Measurements from ENCODE around the gene GLT8D2. TPM values are rescaled to one million over a fixed set of nuclear protein-coding genes. Genes with fewer than 3 reads are reported as not detected.
A peak's percentile ranks its signal among the peaks of the same experiment; 100 is the strongest.

Gene GLT8D2
- total RNA-seq, 2 donors from 2014 or later, result 30.4 to 45.2 TPM

DNA sequence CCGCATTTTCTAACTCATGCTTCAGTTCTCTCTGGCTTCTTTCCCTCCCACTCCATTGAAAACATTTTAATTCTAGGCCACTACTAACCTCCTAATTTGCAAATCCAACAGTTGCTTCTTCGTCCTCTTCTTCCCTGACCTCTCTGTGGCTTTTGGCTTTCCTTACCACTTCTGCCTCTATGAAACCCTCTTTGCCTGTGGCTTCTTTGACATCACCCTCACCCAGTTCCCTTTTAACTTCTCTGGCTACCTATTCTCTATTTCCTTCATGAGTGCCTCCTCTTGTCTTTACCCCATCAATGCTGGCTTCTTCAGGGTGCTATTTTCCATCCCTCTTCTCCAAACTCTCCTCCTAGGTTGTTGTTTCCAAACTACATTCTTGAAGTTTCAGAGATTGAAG lies 10.0 kb upstream of the GLT8D2 start:
- ATAC-seq (ENCODE audit: insufficient number of reproducible peaks, low FRiP score, low read depth), result no peak
- TF ChIP-seq, protein P1, sequence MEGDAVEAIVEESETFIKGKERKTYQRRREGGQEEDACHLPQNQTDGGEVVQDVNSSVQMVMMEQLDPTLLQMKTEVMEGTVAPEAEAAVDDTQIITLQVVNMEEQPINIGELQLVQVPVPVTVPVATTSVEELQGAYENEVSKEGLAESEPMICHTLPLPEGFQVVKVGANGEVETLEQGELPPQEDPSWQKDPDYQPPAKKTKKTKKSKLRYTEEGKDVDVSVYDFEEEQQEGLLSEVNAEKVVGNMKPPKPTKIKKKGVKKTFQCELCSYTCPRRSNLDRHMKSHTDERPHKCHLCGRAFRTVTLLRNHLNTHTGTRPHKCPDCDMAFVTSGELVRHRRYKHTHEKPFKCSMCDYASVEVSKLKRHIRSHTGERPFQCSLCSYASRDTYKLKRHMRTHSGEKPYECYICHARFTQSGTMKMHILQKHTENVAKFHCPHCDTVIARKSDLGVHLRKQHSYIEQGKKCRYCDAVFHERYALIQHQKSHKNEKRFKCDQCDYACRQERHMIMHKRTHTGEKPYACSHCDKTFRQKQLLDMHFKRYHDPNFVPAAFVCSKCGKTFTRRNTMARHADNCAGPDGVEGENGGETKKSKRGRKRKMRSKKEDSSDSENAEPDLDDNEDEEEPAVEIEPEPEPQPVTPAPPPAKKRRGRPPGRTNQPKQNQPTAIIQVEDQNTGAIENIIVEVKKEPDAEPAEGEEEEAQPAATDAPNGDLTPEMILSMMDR (IDR thresholded peaks at IDR 0.05), result no peak

GRCh38 chr12:104058802-104059201 lies 8.8 kb upstream of the GLT8D2 start:
- Histone ChIP-seq H3K36me3 (no peaks in the 10 kb centered on the region), H3K4me1 (ENCODE audit: control insufficient read depth in 1 of 2, low read depth in 2 of 2) (peaks cover 3 to 20% of the 10 kb centered on the region in 2 donors), H3K27ac (no peak overlapping the region), H3K4me3 (no peak overlapping the region), H3K9me3 (no peaks in the 10 kb centered on the region), H3K27me3 (replicated peaks; ENCODE audit: insufficient read depth) (no peaks in the 10 kb centered on the region)
- TF ChIP-seq, protein P1 (IDR thresholded peaks at IDR 0.05), result no peak
- DNase-seq (ENCODE audit: low spot score) (no peak), ATAC-seq (ENCODE audit: insufficient number of reproducible peaks, low FRiP score, low read depth) (no peak)

More for the DNA sequence above, 10.0 kb upstream of the GLT8D2 start:
- no peaks in the 10 kb centered on the region for H3K27me3 ChIP-seq (replicated peaks; ENCODE audit: insufficient read depth)
- no peaks in the 10 kb centered on the region for H3K36me3 ChIP-seq
- peaks cover 3 to 20% of the 10 kb centered on the region in 2 donors for H3K4me1 ChIP-seq (ENCODE audit: control insufficient read depth in 1 of 2, low read depth in 2 of 2)
- no peak for DNase-seq (ENCODE audit: low spot score)
- H3K27ac ChIP-seq, result no peak overlapping the region
- H3K9me3 ChIP-seq, result no peaks in the 10 kb centered on the region
- no peak overlapping the region for H3K4me3 ChIP-seq

- TF ChIP-seq, protein P1 (IDR thresholded peaks at IDR 0.05), result peak; percentile 51
- DNase-seq (ENCODE audit: low spot score), result no peak
- no peak for ATAC-seq (ENCODE audit: insufficient number of reproducible peaks, low FRiP score, low read depth)
Measured at GRCh38 chr12:104057771-104058197, 7.8 kb upstream of the GLT8D2 start.

DNA sequence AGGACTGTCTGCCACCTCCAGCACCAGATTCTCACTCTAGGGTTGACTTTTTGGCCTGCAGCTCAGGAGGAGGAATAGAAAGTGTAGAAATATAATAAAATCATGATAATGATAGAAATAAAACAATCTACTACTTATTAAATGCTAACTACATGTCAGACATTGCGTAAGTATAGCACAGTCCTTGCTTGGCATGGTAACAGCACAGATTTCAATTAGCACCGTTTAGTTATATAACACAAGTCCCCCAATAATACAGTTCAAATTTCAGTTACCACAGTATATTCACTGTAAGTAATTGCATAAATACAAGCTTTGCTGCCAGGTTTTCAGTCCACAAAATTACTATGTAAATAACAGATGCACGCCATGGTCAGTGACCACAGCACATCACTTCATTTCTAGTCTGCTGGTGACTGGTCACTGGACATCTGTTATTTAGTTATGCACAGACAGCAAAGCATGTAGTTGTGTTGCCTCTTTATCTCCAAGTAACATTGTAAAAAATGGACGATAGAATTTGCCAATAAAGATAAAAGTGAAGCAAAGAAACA lies 6.5 kb upstream of the GLT8D2 start:
- Histone ChIP-seq H3K4me3 (no peak overlapping the region), H3K36me3 (no peaks in the 10 kb centered on the region), H3K4me1 (ENCODE audit: control insufficient read depth in 1 of 2, low read depth in 2 of 2) (peaks cover 0 to 13% of the 10 kb centered on the region in 2 donors), H3K9me3 (no peaks in the 10 kb centered on the region), H3K27ac (no peak overlapping the region), H3K27me3 (replicated peaks; ENCODE audit: insufficient read depth) (no peaks in the 10 kb centered on the region)
- DNase-seq (ENCODE audit: low spot score) (no peak), ATAC-seq (ENCODE audit: insufficient number of reproducible peaks, low FRiP score, low read depth) (no peak)
- TF ChIP-seq, protein P1 (IDR thresholded peaks at IDR 0.05), result no peak

More at GRCh38 chr12:104057771-104058197, 7.8 kb upstream of the GLT8D2 start:
- no peaks in the 10 kb centered on the region for H3K36me3 ChIP-seq
- no peak overlapping the region for H3K4me3 ChIP-seq
- H3K27ac ChIP-seq, result no peak overlapping the region
- peaks cover 0 to 13% of the 10 kb centered on the region in 2 donors for H3K4me1 ChIP-seq (ENCODE audit: control insufficient read depth in 1 of 2, low read depth in 2 of 2)
- H3K27me3 ChIP-seq (replicated peaks; ENCODE audit: insufficient read depth), result no peaks in the 10 kb centered on the region
- H3K9me3 ChIP-seq, result no peaks in the 10 kb centered on the region

DNA sequence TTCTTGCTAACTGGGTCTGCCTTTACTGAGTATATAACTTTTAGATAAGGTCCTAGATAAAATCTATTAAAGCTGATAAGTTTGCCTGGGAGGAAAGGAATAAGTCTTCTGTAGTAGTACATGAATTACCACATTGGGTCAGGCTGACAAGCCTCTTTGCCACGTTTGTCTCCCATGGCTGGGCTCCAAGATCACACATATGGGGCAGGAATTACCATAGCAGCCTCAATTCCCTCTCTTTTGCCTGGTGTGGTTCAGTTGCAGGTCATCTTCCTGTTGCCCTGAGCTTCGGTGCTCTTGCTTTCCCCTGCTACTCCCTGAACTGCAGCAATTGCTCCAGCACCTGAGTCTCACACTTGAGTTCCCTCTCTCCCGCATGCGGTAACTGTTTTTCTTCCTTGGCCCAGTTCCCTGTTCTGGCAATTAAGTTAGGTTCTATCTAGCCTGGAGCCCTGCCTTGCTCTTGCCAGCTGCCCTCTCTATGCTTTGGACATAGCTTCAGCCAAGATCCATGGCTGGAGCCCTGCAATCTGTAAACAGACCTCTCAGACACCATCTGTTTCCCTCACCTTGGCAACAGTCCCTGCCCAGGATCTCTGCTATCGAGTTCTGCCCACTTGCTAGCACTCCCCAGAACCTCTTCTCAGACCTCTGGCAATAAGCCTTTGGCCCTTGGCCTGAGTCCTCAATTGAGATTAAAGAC lies 5.8 kb upstream of the GLT8D2 start:
- peaks cover 2 to 15% of the 10 kb centered on the region in 2 donors for H3K4me1 ChIP-seq (ENCODE audit: control insufficient read depth in 1 of 2, low read depth in 2 of 2)
- H3K36me3 ChIP-seq, result no peaks in the 10 kb centered on the region
- H3K27ac ChIP-seq, result no peak overlapping the region
- ATAC-seq (ENCODE audit: insufficient number of reproducible peaks, low FRiP score, low read depth), result no peak
- TF ChIP-seq, protein P1 (IDR thresholded peaks at IDR 0.05), result no peak
- H3K9me3 ChIP-seq, result no peaks in the 10 kb centered on the region
- no peaks in the 10 kb centered on the region for H3K27me3 ChIP-seq (replicated peaks; ENCODE audit: insufficient read depth)
- no peak for DNase-seq (ENCODE audit: low spot score)
- H3K4me3 ChIP-seq, result no peak overlapping the region
